NCI-H2196 (cell line): Measurements from ENCODE around the gene CHRNA5.

ENCODE experiments used
- DNase-seq: peaks from one replicate; lab custom pipeline; 2025; ENCODE audit not compliant: unreplicated experiment; lab: John Stamatoyannopoulos, UW

The CHRNA5 gene

DNA sequence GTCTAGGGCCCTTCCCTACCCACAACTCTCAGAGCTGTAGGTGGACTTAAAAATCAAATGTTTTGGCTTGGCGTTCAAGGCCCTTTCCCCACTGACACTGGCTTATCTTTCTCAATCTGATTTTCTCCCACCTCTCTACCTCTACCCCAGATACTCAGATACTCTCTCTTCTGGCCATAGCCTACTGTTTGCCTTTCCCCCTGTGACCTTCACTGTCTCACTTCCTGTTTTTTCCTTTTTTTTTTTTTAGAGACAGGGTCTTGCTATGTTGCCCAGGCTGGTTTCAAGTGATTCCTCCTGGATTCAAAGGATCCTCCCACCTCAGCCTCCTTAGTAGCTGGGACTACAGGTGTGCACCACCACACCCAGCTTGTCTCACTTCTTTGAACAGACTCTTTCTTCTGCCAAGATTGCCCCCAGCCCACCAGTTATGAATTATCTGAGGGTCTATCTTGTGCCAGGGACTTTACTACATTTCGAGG lies 71.1 kb downstream of the CHRNA5 start:
- DNase-seq, result no peak

DNA sequence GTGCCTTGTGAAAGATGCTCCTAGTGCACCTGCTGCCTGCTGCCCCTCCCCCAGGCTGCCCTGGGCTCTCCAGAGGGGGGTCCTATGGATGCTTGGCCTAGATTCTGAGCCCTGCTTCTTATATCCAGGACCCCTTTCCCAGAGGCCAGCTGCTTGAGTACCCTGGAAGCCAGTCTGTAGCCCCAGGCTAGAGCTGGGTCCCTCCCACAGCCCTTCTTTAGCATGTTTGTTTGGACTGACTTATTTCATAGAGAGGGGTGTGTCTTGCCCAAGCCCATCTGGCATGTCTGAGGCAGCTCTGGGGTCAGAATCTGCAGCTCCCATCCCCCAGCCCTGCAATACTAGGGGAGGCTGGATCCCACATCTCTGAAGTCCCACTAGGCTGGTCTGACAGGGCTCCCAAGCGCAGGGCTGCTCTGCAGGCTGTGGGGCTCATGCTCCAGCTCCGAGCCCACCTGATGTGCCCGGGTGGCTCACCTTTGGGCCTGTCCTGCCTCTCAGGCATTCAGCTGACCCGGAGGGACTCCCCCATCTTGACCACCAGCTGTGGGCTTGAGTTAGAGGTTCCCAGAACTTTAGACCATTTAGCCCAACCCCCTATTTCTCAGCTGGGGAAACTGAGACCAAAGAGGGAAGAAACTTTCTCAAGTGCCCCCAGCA lies 72.6 kb downstream of the CHRNA5 start:
- DNase-seq, result no peak

DNA sequence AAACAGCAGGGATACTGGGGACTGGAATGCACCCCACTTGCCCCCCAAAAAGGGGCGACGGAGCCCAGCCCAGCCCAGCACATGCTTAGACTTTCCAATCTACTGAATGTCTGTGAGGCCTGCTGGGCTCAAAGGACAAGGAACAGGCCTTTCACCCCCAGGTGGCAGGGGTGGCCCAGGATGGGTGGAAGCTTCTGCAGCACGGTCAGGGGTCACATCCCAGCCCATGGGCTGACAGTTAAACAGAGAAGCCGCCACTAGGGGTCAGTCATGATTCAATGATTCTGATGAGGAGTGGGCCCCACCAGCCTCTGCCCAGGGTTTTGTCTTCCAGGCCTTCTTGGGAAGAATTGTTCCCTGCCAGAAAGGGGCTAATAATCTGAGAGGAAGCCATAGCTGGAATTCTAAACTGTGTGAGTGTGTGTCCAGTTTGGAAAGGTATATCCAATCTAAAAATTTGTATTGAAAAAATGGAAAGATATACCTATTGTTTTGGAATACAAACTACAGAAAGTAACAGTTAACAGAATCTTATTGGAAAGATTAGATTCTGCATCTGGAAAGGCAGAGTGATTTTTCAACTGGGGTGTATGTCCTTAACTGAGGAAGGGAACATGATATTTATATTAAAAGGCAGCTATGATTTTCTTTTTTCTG lies 73.5 kb downstream of the CHRNA5 start:
- peak; percentile 42 for DNase-seq

DNA sequence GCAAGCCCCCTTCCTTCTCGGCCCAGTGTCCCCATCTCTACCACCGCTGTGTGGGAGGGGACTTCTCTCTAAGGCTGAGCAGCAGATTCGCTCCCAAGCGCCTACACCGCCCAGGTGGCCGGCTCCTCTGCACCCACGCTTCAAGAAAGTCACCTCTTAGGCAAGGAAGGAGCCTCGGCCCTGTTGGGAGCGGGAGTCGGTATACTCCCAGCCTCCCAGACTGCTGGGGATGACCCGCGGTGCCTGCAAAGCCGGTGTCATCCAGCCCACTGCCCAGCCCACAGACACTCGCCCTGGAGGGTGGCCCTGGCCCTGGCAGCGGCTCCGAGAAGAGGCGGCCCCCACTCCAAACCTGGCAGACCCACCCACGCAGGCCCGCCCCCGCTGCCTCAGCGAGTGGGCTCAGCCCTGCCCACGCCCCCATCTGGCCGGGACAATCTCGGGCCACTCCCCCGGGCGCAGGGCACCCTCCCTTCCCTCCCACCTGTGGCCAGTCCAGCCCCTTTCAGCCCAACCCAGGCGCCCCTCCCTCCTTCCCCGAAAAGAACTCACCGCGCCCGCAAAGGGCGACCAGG lies 75.3 kb downstream of the CHRNA5 start:
- no peak for DNase-seq

DNA sequence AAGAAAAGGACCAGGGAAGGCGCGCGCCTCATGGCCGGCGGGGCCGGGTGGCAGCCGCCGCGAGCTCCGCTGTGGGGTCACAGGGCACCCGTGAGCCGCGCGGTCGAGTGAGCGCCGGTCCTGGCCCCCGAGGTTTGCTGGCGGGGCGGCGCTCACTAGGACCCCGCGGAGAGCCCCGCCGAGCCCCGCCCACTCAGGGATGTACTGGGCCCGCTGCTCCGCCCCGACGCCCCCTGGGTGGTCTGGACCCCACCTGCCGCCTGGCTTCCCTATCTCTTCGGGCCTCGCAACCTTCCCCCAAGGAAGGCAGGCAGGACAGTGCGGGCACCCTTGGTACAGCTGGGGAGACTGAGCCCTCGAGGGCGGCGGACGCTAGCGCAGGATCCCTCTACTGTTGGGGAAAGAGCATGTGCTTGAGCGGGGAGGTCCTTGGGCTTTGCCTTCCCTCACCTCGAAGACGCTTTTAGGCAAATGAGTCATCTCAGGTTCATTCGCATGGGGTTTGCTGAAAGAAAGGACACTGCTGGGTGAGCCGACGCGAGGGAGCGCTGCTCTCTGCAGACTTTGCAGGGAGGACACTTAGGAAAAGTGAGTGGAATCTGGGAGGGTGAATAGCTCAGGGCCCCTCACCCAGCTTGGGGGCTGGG lies 75.9 kb downstream of the CHRNA5 start, which contains the start of gene CHRNB4:
Gene CHRNB4 (minus strand): TSS at position 109 of the 647 bp plus-strand sequence. CDS start 77 bp downstream, at position 32.
- DNase-seq, result no peak

DNA sequence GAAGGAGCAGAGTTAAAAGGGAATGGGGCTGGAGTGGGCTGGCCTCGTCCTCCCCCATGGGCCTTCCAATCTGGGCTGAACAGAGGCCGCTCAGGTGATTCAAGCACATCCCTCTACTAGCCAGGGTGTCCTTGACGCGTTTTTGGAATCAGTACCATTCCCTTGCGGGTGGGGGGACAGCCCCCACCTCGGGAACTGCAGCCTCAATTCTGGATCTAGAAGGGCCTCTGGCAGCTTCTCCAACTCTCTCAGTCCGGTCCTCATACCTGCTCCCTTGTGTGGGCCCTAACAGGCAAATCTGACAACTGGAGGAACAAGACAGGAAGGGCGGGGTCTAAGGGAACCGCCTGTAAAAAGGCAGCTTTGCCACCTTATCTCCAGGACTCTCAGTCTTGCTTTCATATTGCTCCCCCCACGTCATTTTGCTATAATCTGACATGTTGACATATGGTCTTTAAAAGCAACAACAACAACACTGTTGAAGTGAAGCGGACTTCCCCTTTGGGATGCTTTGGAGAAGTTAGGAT lies 76.5 kb downstream of the CHRNA5 start:
- no peak for DNase-seq

DNA sequence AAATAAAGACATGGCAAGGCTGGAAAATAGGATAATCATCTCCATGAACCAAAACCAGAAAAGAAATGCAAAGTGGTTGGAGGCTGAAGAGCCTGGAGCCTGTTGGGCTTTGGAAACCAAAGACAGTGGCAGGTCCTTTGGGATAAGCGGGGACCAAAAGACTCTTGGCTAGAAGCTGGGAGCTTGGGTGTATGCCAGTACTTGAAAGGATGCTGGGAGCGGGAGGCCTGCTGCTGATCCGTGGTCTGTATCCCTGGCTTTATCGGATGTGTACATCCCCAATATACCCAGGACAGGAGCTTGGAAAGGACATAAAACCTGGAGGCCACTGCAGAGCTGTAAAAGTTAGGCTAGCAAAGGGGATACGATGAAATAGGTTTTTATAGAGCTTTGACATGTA lies 77.0 kb downstream of the CHRNA5 start:
- DNase-seq, result no peak
